HG02938 (cell line): Measurements from ENCODE around the gene ALK.

Experiments
- ATAC-seq: cut with Tn5 transposase; IDR thresholded peaks from one replicate; pipeline ENCODE4 v1.9.1; 2021; ENCODE audit warnings: mild to moderate bottlenecking, moderate library complexity; ENCODE audit not compliant: unreplicated experiment

Gene ALK

GRCh38 chr2:29426354-29426753, 495.0 kb downstream of the ALK start:
- ATAC-seq, result no peak

- no peak for ATAC-seq
Observed at GRCh38 chr2:29425866-29426265, 495.5 kb downstream of the ALK start.

GRCh38 chr2:29423061-29423666, 498.2 kb downstream of the ALK start:
- no peak for ATAC-seq

- no peak for ATAC-seq
Observed at GRCh38 chr2:29420999-29421782, 500.2 kb downstream of the ALK start.

- ATAC-seq, result no peak
Observed at GRCh38 chr2:29420464-29420863, 500.9 kb downstream of the ALK start.

- no peak for ATAC-seq
Observed at GRCh38 chr2:29417630-29418029, 503.8 kb downstream of the ALK start.

- ATAC-seq, result no peak
Observed at GRCh38 chr2:29412197-29412925, 509.0 kb downstream of the ALK start.

- ATAC-seq, result no peak
Observed at GRCh38 chr2:29405707-29406106, 515.7 kb downstream of the ALK start.

GRCh38 chr2:29405266-29405665, 516.1 kb downstream of the ALK start:
- no peak for ATAC-seq

- ATAC-seq, result no peak
Observed at GRCh38 chr2:29401994-29402393, 519.4 kb downstream of the ALK start.

- ATAC-seq, result no peak
Observed at GRCh38 chr2:29400930-29401653, 520.3 kb downstream of the ALK start.

GRCh38 chr2:29398384-29399237, 522.8 kb downstream of the ALK start:
- no peak for ATAC-seq

GRCh38 chr2:29397713-29398112, 523.7 kb downstream of the ALK start:
- ATAC-seq, result no peak

- no peak for ATAC-seq
Observed at GRCh38 chr2:29397039-29397438, 524.3 kb downstream of the ALK start.

- ATAC-seq, result no peak
Observed at GRCh38 chr2:29394981-29395350, 526.4 kb downstream of the ALK start.

GRCh38 chr2:29394311-29394980, 526.9 kb downstream of the ALK start:
- ATAC-seq, result no peak

GRCh38 chr2:29393676-29394075, 527.7 kb downstream of the ALK start:
- ATAC-seq, result no peak

GRCh38 chr2:29392774-29393173, 528.6 kb downstream of the ALK start:
- ATAC-seq, result no peak

GRCh38 chr2:29390136-29390535, 531.2 kb downstream of the ALK start:
- ATAC-seq, result no peak

- no peak for ATAC-seq
Observed at GRCh38 chr2:29389686-29390085, 531.7 kb downstream of the ALK start.
